Right kidney (tissue), 1 donor: ENCODE results near the gene TRIB2.

Source experiments
- DNase-seq: peaks from one replicate; pipeline ENCODE4 v3.0.0-alpha.2; 2016

The TRIB2 gene

DNA sequence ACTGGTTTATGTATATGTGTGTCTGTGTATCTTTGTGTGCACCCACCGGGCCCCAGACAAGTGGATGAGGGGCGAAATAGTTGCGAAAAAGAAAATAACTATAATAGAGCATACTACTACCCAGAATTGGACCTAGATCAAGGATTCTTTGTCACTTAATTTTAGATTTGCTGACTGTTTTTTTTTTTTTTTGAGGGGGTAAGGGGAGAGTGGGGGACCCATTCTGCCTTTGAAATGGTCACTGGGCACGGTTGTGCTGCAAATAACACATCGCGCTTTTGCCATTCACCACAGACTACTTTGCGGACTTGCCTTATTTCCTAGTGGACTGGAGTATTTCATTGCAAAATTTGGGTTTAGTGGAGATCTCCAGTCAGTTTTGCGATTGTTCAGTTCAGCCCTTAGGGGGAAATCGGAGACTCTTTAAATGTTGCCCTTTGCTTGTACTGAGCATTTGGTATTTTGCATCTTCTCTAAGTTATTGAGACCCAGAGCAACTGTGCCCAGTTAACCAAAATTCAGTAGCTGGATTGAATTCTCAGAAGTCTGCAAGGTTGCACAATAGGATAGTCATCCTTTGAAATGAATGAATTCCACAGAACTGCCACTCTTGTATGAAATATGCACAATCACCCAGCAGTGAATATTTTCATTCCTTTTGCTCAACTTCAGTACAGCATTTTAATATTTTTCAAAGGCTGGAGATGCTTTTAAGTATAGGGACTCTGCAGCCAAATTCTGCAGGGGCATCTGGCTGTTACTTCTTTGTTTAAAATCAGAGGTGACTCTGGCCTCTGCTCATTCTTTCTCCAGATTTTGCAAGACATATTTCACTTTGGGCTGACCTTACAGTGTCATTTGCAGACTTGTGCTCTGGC is 2.9 kb downstream of the TRIB2 start:
- DNase-seq: peak; percentile 47

GRCh38 chr2:12720278-12720620 is 3.5 kb downstream of the TRIB2 start:
- DNase-seq: peak; percentile 37

GRCh38 chr2:12720754-12721378 is 4.1 kb downstream of the TRIB2 start:
- no peak for DNase-seq

GRCh38 chr2:12721566-12722446 is 5.1 kb downstream of the TRIB2 start:
- DNase-seq: no peak

DNA sequence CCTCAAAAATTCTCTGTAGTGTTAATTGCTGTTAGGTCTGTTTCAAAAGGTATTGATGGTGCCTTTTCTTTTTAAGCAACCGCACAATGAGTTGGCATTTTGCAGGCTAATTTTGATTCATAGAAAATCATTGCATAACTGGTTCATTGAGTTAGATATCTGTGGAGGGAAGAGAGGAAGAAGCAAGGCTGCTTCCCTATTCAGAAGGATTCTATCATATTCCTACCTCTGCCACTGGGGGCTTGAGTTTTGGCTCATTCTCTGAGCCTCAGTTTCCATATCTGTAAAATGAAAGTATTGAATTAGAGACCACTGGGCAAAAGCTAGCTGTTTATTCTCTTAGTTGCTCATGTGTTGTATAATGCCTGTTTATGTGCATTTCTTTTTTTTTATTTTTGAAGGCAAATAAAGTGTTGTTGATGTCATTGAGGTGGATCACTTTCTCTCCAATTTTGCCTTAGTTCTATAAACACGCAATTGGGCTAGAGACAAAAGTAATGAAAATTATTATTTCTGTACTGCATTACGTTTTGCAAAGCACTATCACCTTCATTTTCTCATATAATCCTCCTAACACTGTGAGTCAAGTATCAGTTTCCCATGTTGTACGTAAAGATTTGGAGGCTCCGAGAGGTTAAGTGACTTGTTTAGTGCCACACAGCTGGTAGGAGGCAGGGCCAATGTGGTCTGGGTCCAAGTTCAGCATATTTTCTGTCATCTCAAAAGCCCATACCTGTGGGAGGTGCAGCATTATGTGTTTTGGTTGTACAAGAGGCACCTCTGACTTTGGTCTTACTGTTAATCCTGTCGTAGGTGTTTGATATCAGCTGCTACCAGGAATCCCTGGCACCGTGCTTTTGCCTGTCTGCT is 5.9 kb downstream of the TRIB2 start:
- DNase-seq: no peak

DNA sequence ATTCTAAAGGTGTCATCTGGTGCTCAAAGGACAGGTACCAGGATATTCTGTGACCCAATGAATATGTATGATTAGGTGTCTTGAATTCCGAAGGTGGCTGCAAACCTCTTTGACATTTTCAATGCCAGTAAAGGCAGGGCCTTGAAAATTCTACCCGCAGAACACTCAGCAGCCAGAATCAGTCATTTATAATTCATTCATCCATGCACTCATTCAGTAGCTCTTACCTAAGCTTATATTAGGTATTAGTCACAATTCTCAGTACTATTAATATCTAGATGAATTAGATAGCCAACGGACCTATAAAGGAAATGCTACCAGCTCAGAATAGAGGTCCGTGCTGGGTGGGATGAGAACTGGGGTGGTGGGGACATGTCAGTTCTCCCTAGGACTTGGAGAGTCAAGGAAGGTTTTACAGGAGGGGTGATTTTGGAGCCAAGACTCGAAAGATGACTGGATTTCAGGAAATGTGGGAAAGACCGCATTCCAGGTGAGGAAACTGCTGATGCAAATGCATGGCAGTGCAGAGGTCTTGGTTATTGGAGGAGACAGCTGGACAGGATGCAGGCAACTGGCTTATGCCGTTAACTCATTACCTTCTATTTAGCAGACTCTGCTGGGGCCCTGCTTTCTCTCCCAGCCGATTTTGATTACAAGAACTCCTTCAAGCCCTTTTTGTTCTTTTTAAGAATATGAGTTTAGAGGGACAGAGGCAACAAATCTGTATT is 7.2 kb downstream of the TRIB2 start:
- no peak for DNase-seq

DNA sequence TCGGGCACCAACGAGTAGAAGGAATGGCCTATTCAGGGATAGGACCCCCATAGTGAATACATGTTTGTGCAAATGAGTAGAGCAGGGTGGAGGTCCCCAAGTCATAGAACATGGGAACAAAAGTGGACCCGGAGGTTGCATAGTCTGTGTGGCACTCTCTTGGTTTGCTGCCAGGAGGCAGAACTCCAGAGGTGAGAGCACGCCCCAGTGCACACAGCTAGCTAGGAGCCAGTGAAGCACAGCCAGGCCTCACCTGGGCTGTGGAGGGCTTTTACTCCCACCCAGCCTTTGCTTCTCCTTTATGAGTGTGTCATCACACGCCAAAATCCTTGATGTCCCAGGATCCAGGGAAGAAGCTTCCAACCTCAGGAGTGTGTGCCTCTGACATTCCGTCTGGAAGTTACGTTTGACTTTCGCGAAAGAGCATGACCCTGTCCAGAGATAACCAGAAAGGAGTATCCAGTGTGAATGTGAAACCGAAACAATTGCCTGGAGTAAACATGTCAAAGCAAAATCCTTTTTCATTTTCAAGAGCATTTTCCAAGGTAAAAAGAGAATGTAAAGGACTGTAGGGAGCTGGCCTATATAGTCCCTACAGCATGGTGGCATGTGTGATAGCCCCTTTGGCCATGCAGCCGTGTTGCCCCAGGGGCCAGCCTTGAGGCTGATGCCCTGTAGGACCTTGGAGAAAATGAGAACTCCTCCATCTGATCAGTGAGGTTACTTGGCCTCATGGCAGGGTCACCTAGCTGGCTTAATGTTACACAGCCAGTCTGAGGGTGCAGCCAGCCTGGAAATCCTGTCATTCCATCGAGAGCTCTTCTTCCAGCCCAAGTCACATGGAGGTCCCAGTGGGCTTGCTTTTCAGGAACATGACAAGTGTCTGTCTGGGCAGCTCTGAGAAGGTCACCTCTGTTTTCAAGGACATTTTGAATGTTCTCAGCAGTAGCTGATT is 8.8 kb downstream of the TRIB2 start:
- DNase-seq: peak; percentile 33

DNA sequence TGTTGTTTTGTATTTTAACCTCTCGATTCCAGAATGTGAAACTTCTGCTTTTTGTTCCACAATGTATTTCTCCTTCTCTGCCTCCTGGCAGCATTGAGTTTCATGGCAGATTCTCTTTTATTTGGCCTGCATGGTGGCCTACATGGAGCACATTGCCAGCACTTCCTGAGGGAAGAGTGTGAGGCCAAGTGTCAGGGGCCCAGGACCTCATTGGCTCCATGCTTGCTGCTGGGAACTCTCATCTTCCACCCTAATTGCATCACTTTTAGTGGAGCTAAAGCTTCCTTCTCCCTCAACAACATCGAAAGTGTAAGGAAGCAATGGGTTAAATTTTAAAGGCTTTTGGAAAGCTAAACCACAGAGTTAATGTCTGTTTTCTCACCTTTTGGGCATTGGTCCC is 9.5 kb downstream of the TRIB2 start:
- no peak for DNase-seq

- no peak for DNase-seq
Observed at GRCh38 chr2:12727065-12727464, 10.3 kb downstream of the TRIB2 start.

- no peak for DNase-seq
Observed at GRCh38 chr2:12727641-12728040, 10.9 kb downstream of the TRIB2 start.

DNA sequence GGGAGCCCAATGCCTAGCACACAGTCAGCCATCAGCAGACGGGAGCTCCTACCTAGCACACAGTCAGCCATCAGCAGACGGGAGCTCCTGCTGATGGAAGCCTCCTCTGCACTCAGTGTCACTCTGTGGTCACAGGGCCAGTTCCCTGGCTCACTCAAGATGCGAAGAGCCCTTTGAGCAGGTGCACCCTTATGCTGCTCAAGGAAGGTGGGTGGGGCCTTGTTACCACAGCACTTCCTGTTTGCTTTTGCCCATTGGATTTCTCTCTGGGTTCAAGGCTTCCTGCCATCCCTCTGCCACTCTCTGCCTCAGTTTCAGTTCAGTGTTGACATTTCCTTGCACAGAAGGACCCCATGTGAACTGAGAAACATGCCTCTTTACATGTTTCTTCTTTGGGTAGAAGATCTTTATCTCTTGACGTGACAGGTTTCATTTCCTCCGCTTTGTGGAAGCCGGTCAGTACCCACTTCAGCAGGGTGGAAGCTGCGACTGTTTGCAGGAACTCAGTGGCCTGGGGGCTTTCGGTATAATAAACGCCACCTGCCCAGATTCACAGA is 11.6 kb downstream of the TRIB2 start:
- no peak for DNase-seq

DNA sequence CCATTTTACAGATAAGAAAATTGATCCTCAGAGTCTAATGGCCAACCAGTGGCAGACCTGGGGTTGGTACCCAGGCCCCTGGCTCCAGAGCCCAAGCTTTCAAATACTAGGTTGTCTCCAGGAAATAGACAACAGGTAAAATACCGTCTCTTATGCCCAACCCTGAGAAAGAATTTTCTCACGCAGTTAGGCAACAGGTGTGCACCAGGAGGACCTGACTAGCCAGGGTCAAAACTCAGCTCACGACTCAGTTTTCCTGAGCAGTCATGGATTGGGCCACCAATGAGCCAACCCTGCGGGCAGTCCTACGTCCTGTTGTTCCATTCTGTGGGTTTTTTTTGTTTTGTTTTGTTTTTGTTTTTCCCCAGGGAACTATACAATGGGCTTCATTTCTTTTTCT is 13.5 kb downstream of the TRIB2 start:
- no peak for DNase-seq

DNA sequence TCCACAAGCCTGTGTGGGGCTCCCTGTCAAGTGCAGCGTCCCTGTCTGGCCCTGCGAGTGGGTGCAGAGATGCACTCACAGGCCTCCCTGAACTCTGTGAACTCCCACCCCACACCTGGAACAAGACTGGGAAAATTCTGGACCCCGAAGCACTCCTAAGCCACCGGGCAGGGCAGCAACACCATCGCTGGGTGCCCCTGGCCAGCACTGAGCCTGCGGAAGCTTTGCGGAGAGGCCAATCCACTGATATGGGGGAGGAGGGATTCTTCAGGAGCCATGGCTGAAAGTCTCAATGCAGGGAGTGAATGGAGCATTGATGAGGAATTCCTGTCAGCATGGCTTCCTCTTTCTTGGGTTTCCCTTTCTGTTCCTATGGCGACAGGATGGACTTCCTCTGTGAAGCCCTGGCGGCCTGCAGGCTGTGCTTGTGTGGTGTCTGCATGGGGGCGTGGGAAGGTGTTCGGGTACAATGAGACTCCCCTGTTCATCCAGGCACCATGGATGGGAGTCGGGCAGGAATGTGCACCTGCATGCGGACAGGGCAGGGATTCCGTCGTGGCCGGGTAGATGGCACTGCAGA is 15.1 kb downstream of the TRIB2 start:
- no peak for DNase-seq

- no peak for DNase-seq
Observed at GRCh38 chr2:12732651-12733050, 15.9 kb downstream of the TRIB2 start.

GRCh38 chr2:12733846-12734245 is 17.1 kb downstream of the TRIB2 start:
- no peak for DNase-seq

GRCh38 chr2:12734914-12735654 is 18.3 kb downstream of the TRIB2 start:
- no peak for DNase-seq

DNA sequence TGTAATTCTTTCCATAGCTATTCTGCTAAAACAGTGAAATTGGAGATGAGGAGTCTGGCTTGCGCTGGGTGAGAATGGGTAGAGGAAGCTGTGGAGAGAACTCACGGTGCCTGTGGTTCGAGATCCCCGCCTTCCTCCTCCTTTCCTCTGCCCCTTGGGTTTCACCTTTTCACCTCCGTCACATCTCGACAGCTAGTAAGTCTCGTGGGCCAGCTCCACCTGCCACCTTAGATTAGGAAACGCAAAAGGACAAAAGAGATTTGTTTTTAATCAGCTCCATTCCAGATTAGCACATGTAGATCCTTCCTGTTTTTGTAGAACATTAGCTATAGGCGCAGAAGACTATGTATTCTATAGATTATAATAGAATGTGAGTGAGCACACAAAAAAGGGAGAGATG is 20.6 kb downstream of the TRIB2 start:
- DNase-seq: no peak

- DNase-seq: no peak
Observed at GRCh38 chr2:12737738-12738485, 21.2 kb downstream of the TRIB2 start.
